Measurements from ENCODE around the gene FOSB. TPM values are rescaled to one million over a fixed set of nuclear protein-coding genes. Genes with fewer than 3 reads are reported as not detected.
A peak's percentile ranks its signal among the peaks of the same experiment; 100 is the strongest.

Gene FOSB
- total RNA-seq, 1 donor from 2014 or later = 0.33 TPM

DNA sequence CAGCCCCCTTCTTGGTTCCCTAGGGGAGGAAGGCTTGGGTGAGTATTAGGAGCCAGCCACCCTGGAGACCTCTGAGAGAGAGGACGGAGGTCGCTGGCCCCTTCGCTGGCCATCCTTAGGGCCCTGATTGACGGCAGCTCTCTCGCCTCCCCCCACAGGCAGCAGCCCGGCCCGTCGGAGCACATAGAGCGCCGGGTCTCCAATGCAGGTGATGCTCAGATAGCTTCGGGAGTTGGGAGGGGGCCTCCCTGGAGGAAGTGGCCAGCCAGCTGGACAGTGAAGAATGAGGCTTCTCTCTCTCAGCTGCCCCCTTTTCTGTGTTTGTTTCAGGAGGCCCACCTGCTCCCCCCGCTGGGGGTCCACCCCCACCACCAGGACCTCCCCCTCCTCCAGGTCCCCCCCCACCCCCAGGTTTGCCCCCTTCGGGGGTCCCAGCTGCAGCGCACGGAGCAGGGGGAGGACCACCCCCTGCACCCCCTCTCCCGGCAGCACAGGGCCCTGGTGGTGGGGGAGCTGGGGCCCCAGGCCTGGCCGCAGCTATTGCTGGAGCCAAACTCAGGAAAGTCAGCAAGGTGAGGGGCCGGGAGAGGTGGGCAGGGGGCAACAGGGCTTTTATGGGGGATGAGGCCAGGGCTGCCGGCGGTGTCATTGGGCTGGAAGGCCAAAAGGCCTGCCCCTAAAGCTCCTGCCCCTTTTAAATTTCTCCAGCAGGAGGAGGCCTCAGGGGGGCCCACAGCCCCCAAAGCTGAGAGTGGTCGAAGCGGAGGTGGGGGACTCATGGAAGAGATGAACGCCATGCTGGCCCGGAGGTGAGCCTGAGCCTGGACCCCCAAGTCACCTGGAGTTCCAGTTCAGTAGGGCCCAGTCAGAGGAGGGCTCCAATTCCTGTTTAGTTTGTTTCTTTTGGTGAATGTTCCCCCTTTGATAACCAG lies 54.5 kb downstream of the FOSB start:
- DNase-seq (ENCODE audit: low read depth, low spot score) = no peak

DNA sequence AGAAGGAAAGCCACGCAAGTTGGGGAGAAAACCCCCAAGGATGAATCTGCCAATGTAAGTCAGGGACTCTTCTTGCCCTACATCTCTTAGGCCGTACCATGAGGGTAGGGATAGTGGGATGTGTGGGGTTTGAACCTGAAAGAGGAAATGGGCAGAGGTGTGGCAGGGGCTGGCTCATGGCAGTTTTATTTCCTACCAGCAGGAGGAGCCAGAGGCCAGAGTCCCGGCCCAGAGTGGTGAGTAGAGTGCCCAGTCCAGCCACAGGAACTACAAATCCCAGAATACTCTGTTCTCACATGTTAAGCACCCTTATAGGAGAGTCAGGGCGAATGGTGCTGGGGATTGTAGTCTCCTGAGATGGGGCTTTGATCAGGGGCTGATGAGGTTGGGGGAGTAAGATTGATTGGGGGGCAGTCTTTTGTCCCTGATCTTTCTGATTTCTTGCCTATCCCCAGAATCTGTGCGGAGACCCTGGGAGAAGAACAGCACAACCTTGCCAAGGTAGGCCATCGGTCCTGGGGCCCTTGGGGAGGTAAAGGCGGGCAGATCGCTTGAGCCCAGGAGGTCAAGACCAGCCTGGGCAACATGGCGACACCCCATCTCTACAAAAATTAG lies 56.0 kb downstream of the FOSB start:
- peak; percentile 63 for DNase-seq (ENCODE audit: low read depth, low spot score)

DNA sequence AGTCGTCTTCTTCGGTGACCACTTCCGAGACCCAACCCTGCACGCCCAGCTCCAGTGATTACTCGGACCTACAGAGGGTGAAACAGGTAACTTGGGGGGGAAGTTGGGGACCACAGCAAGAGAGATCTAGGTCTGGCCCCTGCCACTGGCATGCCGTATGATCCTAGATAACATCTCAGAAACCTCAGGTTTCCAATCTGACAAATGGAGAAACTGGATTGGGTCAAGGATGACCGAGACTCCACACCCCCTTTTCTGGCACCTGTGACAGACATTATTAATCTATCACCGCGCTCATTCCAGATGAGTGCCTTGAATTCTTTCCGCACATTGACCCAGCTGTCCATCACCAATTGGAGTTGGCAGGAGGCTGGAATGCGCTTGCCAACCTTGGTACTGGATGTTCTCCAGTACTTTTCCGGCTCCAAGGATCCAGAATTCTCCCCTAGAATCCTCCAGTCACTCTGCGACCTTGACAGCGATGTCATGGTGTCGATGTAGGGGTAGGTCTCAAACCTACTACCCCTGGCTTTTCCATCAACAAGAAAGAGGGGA lies 56.9 kb downstream of the FOSB start:
- DNase-seq (ENCODE audit: low read depth, low spot score) = no peak

Other genes with a start within 250 kb of the FOSB start
- gene EXOC3L2, start 222.6 kb upstream of the FOSB start, total RNA-seq = 0.63 and 1.6 TPM in 2 replicates
- 9.5 and 10.7 TPM in 2 replicates for gene MARK4, start 216.7 kb upstream of the FOSB start, total RNA-seq
- gene CKM, start 145.1 kb upstream of the FOSB start, total RNA-seq = not detected in 2 replicates
- 0.07 TPM in 2 replicates for gene KLC3, start 127.2 kb upstream of the FOSB start, total RNA-seq
- 32.6 and 39.4 TPM in 2 replicates for gene ERCC2, start 97.4 kb upstream of the FOSB start, total RNA-seq
- gene PPP1R13L, start 62.9 kb upstream of the FOSB start, total RNA-seq = 8.2 and 8.6 TPM in 2 replicates
- 27.3 and 30.1 TPM in 2 replicates for gene POLR1G, start 61.4 kb upstream of the FOSB start, total RNA-seq
- gene ERCC1, start 44.1 kb upstream of the FOSB start, total RNA-seq = 86.3 and 157 TPM in 2 replicates
- 4.1 and 8.7 TPM in 2 replicates for gene RTN2, start 29.1 kb downstream of the FOSB start, total RNA-seq
- 0.92 and 3.0 TPM in 2 replicates for gene PPM1N, start 30.4 kb downstream of the FOSB start, total RNA-seq
- gene VASP, start 39.5 kb downstream of the FOSB start, total RNA-seq = 140 and 189 TPM in 2 replicates
- gene OPA3, start 116.8 kb downstream of the FOSB start, total RNA-seq = 6.0 and 9.7 TPM in 2 replicates
- 4.0 and 5.7 TPM in 2 replicates for gene GPR4, start 134.2 kb downstream of the FOSB start, total RNA-seq
- 22.2 and 35.6 TPM in 2 replicates for gene EML2, start 171.4 kb downstream of the FOSB start, total RNA-seq
- under 0.01 TPM in 1 of 2 replicates, not detected in the other for gene GIPR, start 200.2 kb downstream of the FOSB start, total RNA-seq
- gene SNRPD2, start 224.0 kb downstream of the FOSB start, total RNA-seq = 324 and 581 TPM in 2 replicates
- 18.7 and 23.3 TPM in 2 replicates for gene QPCTL, start 224.7 kb downstream of the FOSB start, total RNA-seq